ENCODE measurements around the gene PARP12.

Gene PARP12

GRCh38 chr7:140034421-140034820 is 28.3 kb downstream of the PARP12 start:
- no peak overlapping the region for H3K27ac ChIP-seq (ENCODE audit: low read depth, low read length, poor library complexity, severe bottlenecking)
- no peaks in the 10 kb centered on the region for H4K20me1 ChIP-seq (ENCODE audit: insufficient read depth, low read length)
- no peaks in the 10 kb centered on the region for H3K27me3 ChIP-seq (ENCODE audit: insufficient read depth, low read length)
- no peak overlapping the region for H2AFZ ChIP-seq (ENCODE audit: low read length)
- H3K36me3 ChIP-seq (ENCODE audit: insufficient read depth, low read length) = peaks cover 36% of the 10 kb centered on the region
- H3K9ac ChIP-seq (ENCODE audit: low read length) = no peak overlapping the region
- TF ChIP-seq EZH2 (IDR thresholded peaks at IDR 0.05; ENCODE audit: borderline replicate concordance, low read length) (no peak), CTCF (IDR thresholded peaks at IDR 0.05; ENCODE audit: low read length) (no peak)
- H3F3A ChIP-seq (ENCODE audit: insufficient read depth, low read length) = no peaks in the 10 kb centered on the region
- peaks cover 9% of the 10 kb centered on the region for H3K4me1 ChIP-seq (ENCODE audit: insufficient read depth, low read length, severe bottlenecking)
- H3K4me2 ChIP-seq (ENCODE audit: low read length) = no peak overlapping the region
- H3K9me3 ChIP-seq (ENCODE audit: low read length) = no peaks in the 10 kb centered on the region
- H3K9me2 ChIP-seq (ENCODE audit: low read depth, low read length) = no peaks in the 10 kb centered on the region
- H3K79me2 ChIP-seq (ENCODE audit: insufficient read depth, low read length) = no peaks in the 10 kb centered on the region
- H3K4me3 ChIP-seq (ENCODE audit: low read depth, low read length, poor library complexity, severe bottlenecking) = no peak overlapping the region

GRCh38 chr7:140033779-140034363 is 28.9 kb downstream of the PARP12 start:
- H3K79me2 ChIP-seq (ENCODE audit: insufficient read depth, low read length) = no peaks in the 10 kb centered on the region
- H3K27ac ChIP-seq (ENCODE audit: low read depth, low read length, poor library complexity, severe bottlenecking) = no peak overlapping the region
- H3K4me2 ChIP-seq (ENCODE audit: low read length) = no peak overlapping the region
- no peaks in the 10 kb centered on the region for H3K9me2 ChIP-seq (ENCODE audit: low read depth, low read length)
- H3K9ac ChIP-seq (ENCODE audit: low read length) = no peak overlapping the region
- TF ChIP-seq EZH2 (IDR thresholded peaks at IDR 0.05; ENCODE audit: borderline replicate concordance, low read length) (no peak), CTCF (IDR thresholded peaks at IDR 0.05; ENCODE audit: low read length) (no peak)
- no peaks in the 10 kb centered on the region for H4K20me1 ChIP-seq (ENCODE audit: insufficient read depth, low read length)
- no peaks in the 10 kb centered on the region for H3K27me3 ChIP-seq (ENCODE audit: insufficient read depth, low read length)
- no peaks in the 10 kb centered on the region for H3K9me3 ChIP-seq (ENCODE audit: low read length)
- no peak overlapping the region for H3K4me3 ChIP-seq (ENCODE audit: low read depth, low read length, poor library complexity, severe bottlenecking)
- H3K36me3 ChIP-seq (ENCODE audit: insufficient read depth, low read length) = peaks cover 36% of the 10 kb centered on the region
- H3F3A ChIP-seq (ENCODE audit: insufficient read depth, low read length) = no peaks in the 10 kb centered on the region
- H3K4me1 ChIP-seq (ENCODE audit: insufficient read depth, low read length, severe bottlenecking) = peaks cover 9% of the 10 kb centered on the region
- H2AFZ ChIP-seq (ENCODE audit: low read length) = no peak overlapping the region

- H3F3A ChIP-seq (ENCODE audit: insufficient read depth, low read length) = no peaks in the 10 kb centered on the region
- no peak overlapping the region for H3K4me3 ChIP-seq (ENCODE audit: low read depth, low read length, poor library complexity, severe bottlenecking)
- no peaks in the 10 kb centered on the region for H3K79me2 ChIP-seq (ENCODE audit: insufficient read depth, low read length)
- H3K27me3 ChIP-seq (ENCODE audit: insufficient read depth, low read length) = no peaks in the 10 kb centered on the region
- peaks cover 30% of the 10 kb centered on the region for H3K36me3 ChIP-seq (ENCODE audit: insufficient read depth, low read length)
- H2AFZ ChIP-seq (ENCODE audit: low read length) = no peak overlapping the region
- H3K4me1 ChIP-seq (ENCODE audit: insufficient read depth, low read length, severe bottlenecking) = peaks cover 9% of the 10 kb centered on the region
- H3K9me2 ChIP-seq (ENCODE audit: low read depth, low read length) = no peaks in the 10 kb centered on the region
- no peak for TF ChIP-seq EZH2 (IDR thresholded peaks at IDR 0.05; ENCODE audit: borderline replicate concordance, low read length)
- no peak for TF ChIP-seq CTCF (IDR thresholded peaks at IDR 0.05; ENCODE audit: low read length)
- H4K20me1 ChIP-seq (ENCODE audit: insufficient read depth, low read length) = no peaks in the 10 kb centered on the region
- H3K9ac ChIP-seq (ENCODE audit: low read length) = no peak overlapping the region
- H3K9me3 ChIP-seq (ENCODE audit: low read length) = no peaks in the 10 kb centered on the region
- no peak overlapping the region for H3K4me2 ChIP-seq (ENCODE audit: low read length)
- H3K27ac ChIP-seq (ENCODE audit: low read depth, low read length, poor library complexity, severe bottlenecking) = no peak overlapping the region
Observed at GRCh38 chr7:140033036-140033435, 29.7 kb downstream of the PARP12 start.
